GM19035 (cell line): Measurements from ENCODE around the gene CORO1C.
"Not testable (repeated sequence)": the region's sequence is repeated elsewhere in the genome, so short reads cannot be mapped to it uniquely, and the experiment has no call there.

ENCODE experiments used
- ATAC-seq: cut with Tn5 transposase; IDR thresholded peaks from one replicate; pipeline ENCODE4 v1.9.1; 2021; ENCODE audit not compliant: unreplicated experiment

Gene CORO1C

GRCh38 chr12:108679106-108679681 is 52.1 kb downstream of the CORO1C start:
- ATAC-seq, result no peak

GRCh38 chr12:108678104-108678730 is 53.1 kb downstream of the CORO1C start:
- no peak for ATAC-seq

- ATAC-seq, result no peak
These were observed 53.9 kb downstream of the CORO1C start for GRCh38 chr12:108677381-108677780.

GRCh38 chr12:108676707-108677106 is 54.6 kb downstream of the CORO1C start:
- ATAC-seq, result no peak

DNA sequence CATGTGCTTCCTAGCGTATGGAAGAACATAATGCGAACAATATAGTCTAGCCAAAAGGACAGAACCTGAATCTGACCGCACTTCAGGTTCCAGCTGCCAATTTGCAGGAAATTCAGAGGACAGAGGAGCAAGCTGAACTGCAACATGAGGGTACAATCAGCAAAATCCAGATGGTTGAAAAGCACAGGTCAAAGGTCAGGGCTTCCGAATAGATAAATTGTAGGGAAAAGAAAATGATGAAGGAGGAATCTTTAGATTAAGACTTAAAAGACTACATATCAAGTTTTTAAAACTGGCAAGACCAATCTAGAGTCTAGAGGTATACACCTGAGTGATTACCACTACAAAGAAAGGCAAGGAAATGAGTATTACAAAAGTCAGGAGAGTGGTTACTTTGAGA is 55.5 kb downstream of the CORO1C start:
- no peak for ATAC-seq

- ATAC-seq, result no peak
These were observed 59.3 kb downstream of the CORO1C start for GRCh38 chr12:108672054-108672453.

- no peak for ATAC-seq
These were observed 60.2 kb downstream of the CORO1C start for GRCh38 chr12:108671110-108671509.

DNA sequence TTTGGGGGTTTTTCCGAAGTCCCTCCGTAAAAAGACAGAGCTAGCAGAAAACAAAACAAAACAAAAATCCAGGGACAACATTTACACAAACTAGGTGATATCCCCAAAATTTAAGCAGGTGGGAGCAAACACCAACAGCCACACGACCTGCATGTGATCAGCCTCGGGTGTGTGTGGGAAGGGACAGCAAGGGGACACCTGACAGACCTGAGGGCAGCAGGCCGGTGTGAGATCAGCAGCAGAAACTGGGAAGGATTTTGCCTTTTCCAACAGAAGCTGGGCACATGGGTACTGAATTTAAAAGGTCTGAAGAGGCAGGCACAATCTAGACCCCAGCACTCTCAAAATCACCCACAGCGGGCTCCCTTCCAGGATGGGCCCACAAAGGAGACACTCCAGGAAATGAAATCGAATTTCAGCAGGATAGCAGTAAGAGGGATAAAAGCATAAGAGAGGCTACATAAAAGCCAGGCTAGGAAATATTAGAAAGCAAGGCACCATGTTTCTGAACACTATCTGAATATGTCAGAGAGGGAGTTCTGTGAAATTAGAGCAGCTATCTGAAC is 61.2 kb downstream of the CORO1C start:
- no peak for ATAC-seq

GRCh38 chr12:108668542-108668941 is 62.8 kb downstream of the CORO1C start:
- ATAC-seq, result no peak

DNA sequence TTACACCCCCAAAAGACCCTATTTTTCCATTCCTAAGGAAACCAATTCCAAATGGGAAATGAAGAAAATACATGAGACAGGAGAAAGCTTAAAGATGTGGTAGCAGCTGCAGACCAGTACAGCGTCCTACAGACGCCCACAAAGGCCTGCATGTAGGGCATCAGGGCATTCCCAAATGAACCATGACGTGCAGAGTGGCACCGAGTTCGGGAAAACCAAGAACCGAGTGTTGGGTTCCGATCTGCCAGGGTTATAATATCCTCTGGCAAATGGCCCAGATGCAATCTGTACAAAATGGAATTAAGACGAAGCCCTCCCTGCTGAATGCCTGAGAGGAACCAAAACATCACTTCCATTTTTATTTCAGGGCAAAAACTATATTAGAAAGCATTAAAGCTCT is 63.3 kb downstream of the CORO1C start:
- ATAC-seq, result no peak

- no peak for ATAC-seq
These were observed 64.0 kb downstream of the CORO1C start for GRCh38 chr12:108667349-108667748.

GRCh38 chr12:108666401-108666881 is 64.9 kb downstream of the CORO1C start:
- ATAC-seq, result no peak

GRCh38 chr12:108665608-108666202 is 65.6 kb downstream of the CORO1C start:
- ATAC-seq, result no peak

DNA sequence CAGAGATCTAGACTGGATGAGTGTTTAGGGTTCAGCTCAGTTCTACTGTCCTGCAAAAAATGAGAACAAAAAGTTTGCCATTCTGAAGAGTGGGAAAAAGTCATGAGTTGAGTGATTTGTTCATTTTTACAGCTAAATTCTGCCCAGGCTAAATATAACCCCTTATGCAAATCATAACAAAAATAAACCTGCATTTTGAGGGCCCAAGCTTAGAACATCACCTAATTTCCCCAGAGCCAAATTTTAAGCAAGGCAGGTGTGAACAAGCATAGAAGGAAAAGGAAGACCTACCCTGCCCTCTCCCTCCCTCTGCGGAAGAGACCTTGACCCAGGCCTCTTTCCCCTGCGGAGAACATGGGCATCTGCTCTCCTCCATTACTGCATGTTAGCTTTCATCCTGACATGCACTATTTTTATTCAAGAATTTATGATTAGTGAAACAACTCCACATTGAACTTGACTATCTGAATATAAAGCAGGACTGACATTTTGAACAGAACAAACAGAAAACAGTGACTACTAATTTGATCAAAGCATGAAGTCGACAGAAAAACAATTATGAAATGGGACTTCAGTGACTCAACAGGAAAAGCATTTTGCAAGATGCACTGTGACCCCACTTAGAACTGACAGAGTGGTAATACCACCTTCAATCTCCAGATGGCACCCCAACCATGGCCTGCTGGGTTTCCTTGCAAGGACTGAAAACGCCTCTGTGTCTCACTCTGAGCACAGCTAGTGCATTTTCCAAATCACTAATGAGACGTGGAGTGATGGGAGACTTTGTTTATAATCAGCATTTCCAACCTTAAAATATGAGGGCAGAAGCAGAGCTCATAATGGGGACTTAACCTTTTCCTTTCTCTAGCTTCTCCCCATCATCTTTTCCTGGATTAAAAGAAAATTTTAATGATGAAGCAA is 66.7 kb downstream of the CORO1C start:
- ATAC-seq, result peak; percentile 80

DNA sequence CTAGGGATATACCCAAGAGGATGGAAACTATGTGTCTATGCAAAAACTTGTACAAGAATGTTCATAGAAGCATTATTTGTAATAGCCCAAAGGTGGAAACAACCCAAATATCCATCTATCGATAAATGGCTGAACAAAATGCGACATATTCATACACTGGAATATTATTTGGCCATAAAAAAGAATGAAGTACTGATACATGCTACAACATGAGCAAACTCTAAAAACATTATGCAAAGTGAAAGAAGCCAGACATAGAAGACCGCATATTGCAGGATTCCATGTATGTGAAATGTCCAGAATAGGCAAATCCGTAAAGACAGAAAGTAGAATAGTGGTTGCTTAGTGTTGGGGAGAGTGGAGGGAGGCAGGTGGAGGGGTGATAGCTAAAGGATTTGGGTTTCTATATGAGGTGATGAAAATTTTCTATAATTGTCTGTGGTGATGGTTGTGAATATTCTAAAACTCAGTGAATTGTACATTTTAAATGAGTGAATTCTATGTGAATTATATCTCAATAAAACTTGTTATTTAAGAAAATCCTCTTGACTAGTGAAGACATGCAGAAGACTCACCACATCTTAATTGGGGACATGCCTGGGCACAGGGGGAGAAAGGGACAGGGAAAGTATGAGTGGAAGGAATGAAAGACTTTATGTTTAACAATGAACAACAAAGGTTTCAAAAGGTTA is 67.8 kb downstream of the CORO1C start:
- ATAC-seq, result no peak

DNA sequence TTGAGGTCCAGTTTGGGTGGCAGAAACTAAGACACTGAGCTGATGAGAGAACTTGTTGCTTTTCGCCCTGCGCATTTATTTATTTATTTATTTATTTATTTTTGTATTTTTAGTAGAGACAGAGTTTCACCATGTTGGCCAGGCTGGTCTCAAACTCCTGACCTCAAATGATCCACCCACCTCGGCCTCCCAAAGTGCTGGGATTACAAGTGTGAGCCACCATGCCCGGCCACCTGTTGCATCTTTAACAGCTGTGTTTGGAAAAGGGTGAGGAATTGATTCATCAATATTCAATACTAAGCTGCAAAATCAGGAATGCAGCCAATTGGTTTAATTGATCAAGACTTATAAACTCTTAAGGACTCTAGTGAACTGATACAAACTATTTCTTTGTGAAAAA is 73.2 kb downstream of the CORO1C start:
- not testable (repeated sequence) for ATAC-seq

DNA sequence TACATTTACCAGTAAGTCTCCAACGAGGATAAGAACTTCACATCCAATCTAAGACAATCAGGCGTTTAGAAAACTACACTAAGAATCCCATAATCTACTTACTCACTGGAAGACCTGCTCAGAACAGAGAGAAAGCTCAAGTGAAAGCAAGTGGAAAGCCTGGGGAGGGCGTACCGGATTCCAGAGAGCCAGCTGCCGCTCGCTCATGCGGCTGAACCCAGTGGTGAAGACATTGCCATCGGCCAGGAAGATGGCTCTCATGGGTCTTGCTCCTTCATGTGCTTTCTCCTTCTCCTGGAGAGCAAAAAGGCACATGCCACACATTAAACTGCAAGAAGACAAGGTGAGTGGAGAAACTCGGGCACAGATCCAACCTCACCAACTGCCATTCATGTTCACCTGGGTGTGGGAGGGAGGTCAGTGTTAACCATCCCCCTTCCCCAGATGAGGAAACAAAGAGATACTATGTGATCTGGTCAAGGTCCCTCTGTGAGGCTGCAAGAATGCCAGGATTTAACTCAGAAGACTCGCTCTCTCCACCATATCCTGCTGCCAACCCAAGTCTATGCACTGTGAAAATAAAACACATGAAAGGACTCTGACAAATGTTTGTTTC is 74.1 kb downstream of the CORO1C start:
- ATAC-seq, result no peak

DNA sequence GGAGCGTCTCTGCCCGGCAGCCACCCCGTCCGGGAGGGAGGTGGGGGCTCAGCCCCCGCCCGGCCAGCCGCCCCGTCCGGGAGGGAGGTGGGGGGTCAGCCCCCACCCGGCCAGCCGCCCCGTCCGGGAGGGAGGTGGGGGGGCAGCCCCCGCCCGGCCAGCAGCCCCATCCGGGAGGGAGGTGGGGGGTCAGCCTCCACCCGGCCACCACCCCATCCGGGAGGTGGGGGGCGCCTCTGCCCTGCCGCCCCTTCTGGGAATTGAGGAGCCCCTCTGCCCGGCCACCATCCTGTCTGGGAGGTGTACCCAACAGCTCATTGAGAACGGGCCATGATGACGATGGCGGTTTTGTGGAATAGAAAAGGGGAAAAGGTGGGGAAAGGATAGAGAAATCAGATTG is 75.1 kb downstream of the CORO1C start:
- ATAC-seq, result not testable (repeated sequence)

GRCh38 chr12:108655812-108656175 is 75.5 kb downstream of the CORO1C start:
- not testable (repeated sequence) for ATAC-seq

DNA sequence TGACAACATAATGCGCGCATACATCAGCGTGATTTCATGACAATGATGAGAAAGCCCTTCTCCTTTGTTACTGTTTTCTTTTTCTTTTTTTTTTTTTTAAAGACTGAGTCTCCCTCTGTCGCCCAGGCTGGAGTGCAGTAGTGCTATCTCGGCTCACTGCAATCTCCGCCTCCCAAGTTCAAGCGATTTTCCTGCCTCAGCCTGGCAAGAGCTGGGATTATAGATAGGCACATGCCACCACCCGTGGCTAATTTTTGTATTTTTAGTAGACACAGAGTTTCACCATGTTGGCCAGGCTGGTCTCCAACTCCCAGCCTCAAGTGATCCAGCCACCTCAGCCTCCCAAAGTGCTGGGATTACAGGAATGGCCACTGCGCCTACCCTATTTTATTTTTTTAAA is 76.7 kb downstream of the CORO1C start:
- not testable (repeated sequence) for ATAC-seq
